Stimulated activated CD4-positive, alpha-beta T cell treated with anti-CD3 and anti-CD28 coated beads, Interleukin-15, amount 100 ng/mL, for 48 hours (primary cell): ENCODE measurements around the gene PRR36.
A peak's percentile ranks its signal among the peaks of the same experiment; 100 is the strongest.

Source experiments
- DNase-seq, 2 donors: peaks; one replicate each; pipeline ENCODE4 v3.0.0-alpha.2; 2020; ENCODE audit warnings: low read depth in 2 of 2

Gene PRR36

GRCh38 chr19:7913652-7914051, 39.5 kb upstream of the PRR36 start:
- no peak for DNase-seq

GRCh38 chr19:7912697-7913564, 38.7 kb upstream of the PRR36 start:
- no peak for DNase-seq

- DNase-seq, result no peak
Measured at GRCh38 chr19:7912144-7912696, 38.0 kb upstream of the PRR36 start.

- no peak for DNase-seq
Measured at GRCh38 chr19:7911508-7912143, 37.4 kb upstream of the PRR36 start.

- DNase-seq, result no peak
Measured at GRCh38 chr19:7910321-7911161, 36.4 kb upstream of the PRR36 start.

GRCh38 chr19:7909471-7910067, 35.4 kb upstream of the PRR36 start:
- DNase-seq, result no peak

GRCh38 chr19:7908742-7909461, 34.7 kb upstream of the PRR36 start:
- DNase-seq, result no peak

GRCh38 chr19:7908078-7908699, 34.0 kb upstream of the PRR36 start:
- no peak for DNase-seq

GRCh38 chr19:7907544-7907943, 33.4 kb upstream of the PRR36 start:
- no peak for DNase-seq

- no peak for DNase-seq
Measured at GRCh38 chr19:7907122-7907521, 32.9 kb upstream of the PRR36 start.

GRCh38 chr19:7905859-7906258, 31.7 kb upstream of the PRR36 start:
- DNase-seq, result no peak

- no peak for DNase-seq
Measured at GRCh38 chr19:7905268-7905667, 31.1 kb upstream of the PRR36 start.

GRCh38 chr19:7904074-7905020, 30.2 kb upstream of the PRR36 start:
- no peak for DNase-seq

GRCh38 chr19:7903244-7904073, 29.3 kb upstream of the PRR36 start, which contains the start of gene MAP2K7:
MAP2K7 (plus strand) TSS chr19:7903877; CDS start chr19:7903945, 68 bp downstream.
- peak; percentile 100 for DNase-seq

GRCh38 chr19:7902796-7903243, 28.6 kb upstream of the PRR36 start:
- no peak for DNase-seq

- no peak for DNase-seq
Measured at GRCh38 chr19:7901337-7901736, 27.1 kb upstream of the PRR36 start.

- DNase-seq, result no peak
Measured at GRCh38 chr19:7900931-7901330, 26.7 kb upstream of the PRR36 start.

- DNase-seq, result no peak
Measured at GRCh38 chr19:7900401-7900870, 26.2 kb upstream of the PRR36 start.
